IPS DF 19.7 (cell line): ENCODE measurements around the gene DHDDS.
"Not testable (repeated sequence)": the region's sequence is repeated elsewhere in the genome, so short reads cannot be mapped to it uniquely, and the experiment has no call there.

Experiments
- DNase-seq: peaks from one replicate; pipeline ENCODE4 v3.0.0-alpha.2; 2013; ENCODE audit warnings: low read depth, low spot score

The DHDDS gene

GRCh38 chr1:26431979-26432695 lies at the start of gene DHDDS:
Gene DHDDS, plus strand, starts transcription at chr1:26432321. Its CDS starts 625 bp downstream, at chr1:26432946.
- DNase-seq, result no peak

- DNase-seq, result no peak
These were observed 48.0 kb upstream of the DHDDS start for GRCh38 chr1:26384076-26384475.

GRCh38 chr1:26385063-26385462 lies 47.1 kb upstream of the DHDDS start:
- not testable (repeated sequence) for DNase-seq

GRCh38 chr1:26387447-26387846 lies 44.7 kb upstream of the DHDDS start:
- DNase-seq, result no peak

- no peak for DNase-seq
These were observed 43.2 kb upstream of the DHDDS start for GRCh38 chr1:26388791-26389445.

GRCh38 chr1:26389604-26390247 lies 42.4 kb upstream of the DHDDS start:
- DNase-seq, result no peak

GRCh38 chr1:26391450-26391849 lies 40.7 kb upstream of the DHDDS start:
- no peak for DNase-seq

- DNase-seq, result no peak
These were observed 36.4 kb upstream of the DHDDS start for GRCh38 chr1:26395754-26396153.

GRCh38 chr1:26399034-26399433 lies 33.1 kb upstream of the DHDDS start:
- DNase-seq, result no peak

- no peak for DNase-seq
These were observed 30.2 kb upstream of the DHDDS start for GRCh38 chr1:26401891-26402290.

GRCh38 chr1:26403656-26404055 lies 28.5 kb upstream of the DHDDS start:
- no peak for DNase-seq

- no peak for DNase-seq
These were observed 27.5 kb upstream of the DHDDS start for GRCh38 chr1:26404641-26405040.

- DNase-seq, result no peak
These were observed 26.7 kb upstream of the DHDDS start for GRCh38 chr1:26405281-26405915.

GRCh38 chr1:26408604-26409003 lies 23.5 kb upstream of the DHDDS start:
- no peak for DNase-seq

GRCh38 chr1:26409191-26409807 lies 22.8 kb upstream of the DHDDS start:
- no peak for DNase-seq

GRCh38 chr1:26410706-26411623 lies 21.2 kb upstream of the DHDDS start, which contains the start of gene LIN28A:
Gene LIN28A, plus strand, starts transcription at chr1:26410817. Its CDS starts 75 bp downstream, at chr1:26410892.
- DNase-seq, result no peak

- DNase-seq, result no peak
These were observed 20.5 kb upstream of the DHDDS start for GRCh38 chr1:26411624-26412074.

- DNase-seq, result no peak
These were observed 19.8 kb upstream of the DHDDS start for GRCh38 chr1:26412180-26412840.

GRCh38 chr1:26413031-26413430 lies 19.1 kb upstream of the DHDDS start:
- DNase-seq, result no peak
